Duodenal mucosa (tissue), 2 donors: Measurements from ENCODE around the gene PCGF3.

Source experiments
- H3K27ac ChIP-seq: one replicate; pipeline ENCODE4 v1.7.0; 2013; ENCODE audit warnings: low read depth, low read length
- H3K27me3 ChIP-seq, 2 donors: one replicate each; pipeline ENCODE4 v1.7.0; 2013; ENCODE audit warnings: low read length in 2 of 2, control low read depth in 1 of 2; ENCODE audit not compliant: insufficient read depth in 2 of 2, control insufficient read depth in 1 of 2
- H3K36me3 ChIP-seq, 2 donors: one replicate each; pipeline ENCODE4 v1.7.0; 2013; ENCODE audit warnings: low read length in 2 of 2, control low read depth in 1 of 2; ENCODE audit not compliant: insufficient read depth in 2 of 2, control insufficient read depth in 1 of 2
- H3K4me1 ChIP-seq, 2 donors: one replicate each; pipeline ENCODE4 v1.7.0; 2013; ENCODE audit warnings: low read length in 2 of 2, control low read depth in 1 of 2; ENCODE audit not compliant: insufficient read depth in 2 of 2, control insufficient read depth in 1 of 2
- H3K4me3 ChIP-seq, 2 donors: one replicate each; pipeline ENCODE4 v1.7.0; 2013; ENCODE audit warnings: low read length in 2 of 2, low read depth in 1 of 2
- H3K9ac ChIP-seq, 2 donors: one replicate each; pipeline ENCODE4 v1.7.0; 2013; ENCODE audit warnings: low read length in 2 of 2, low read depth in 1 of 2
- H3K9me3 ChIP-seq, 2 donors: one replicate each; pipeline ENCODE4 v1.7.0; 2013; ENCODE audit warnings: low read length in 2 of 2, control low read depth in 1 of 2; ENCODE audit not compliant: control insufficient read depth in 1 of 2

Gene PCGF3

GRCh38 chr4:683247-683897 lies 22.3 kb upstream of the PCGF3 start:
- Histone ChIP-seq H3K9ac (no peak overlapping the region), H3K4me1 (peaks cover 53 to 61% of the 10 kb centered on the region in 2 donors), H3K36me3 (no peaks in the 10 kb centered on the region), H3K27me3 (no peaks in the 10 kb centered on the region), H3K4me3 (no peak overlapping the region), H3K27ac (no peak overlapping the region), H3K9me3 (no peaks in the 10 kb centered on the region)

GRCh38 chr4:683982-684622 lies 21.5 kb upstream of the PCGF3 start:
- Histone ChIP-seq H3K9me3 (no peaks in the 10 kb centered on the region), H3K36me3 (no peaks in the 10 kb centered on the region), H3K4me1 (peaks cover 50 to 61% of the 10 kb centered on the region in 2 donors), H3K9ac (no peak overlapping the region), H3K27ac (no peak overlapping the region), H3K27me3 (no peaks in the 10 kb centered on the region), H3K4me3 (no peak overlapping the region)

GRCh38 chr4:684623-685327 lies 20.9 kb upstream of the PCGF3 start:
- Histone ChIP-seq H3K27ac (no peak overlapping the region), H3K9me3 (no peaks in the 10 kb centered on the region), H3K4me3 (no peak overlapping the region), H3K9ac (no peak overlapping the region), H3K36me3 (no peaks in the 10 kb centered on the region), H3K4me1 (peaks cover 56 to 67% of the 10 kb centered on the region in 2 donors), H3K27me3 (no peaks in the 10 kb centered on the region)

GRCh38 chr4:685679-686412 lies 19.8 kb upstream of the PCGF3 start:
- Histone ChIP-seq H3K27ac (no peak overlapping the region), H3K4me1 (peaks cover 54 to 61% of the 10 kb centered on the region in 2 donors)

GRCh38 chr4:686413-687040 lies 19.1 kb upstream of the PCGF3 start:
- H3K4me3 ChIP-seq = no peak overlapping the region
- no peaks in the 10 kb centered on the region for H3K27me3 ChIP-seq
- H3K27ac ChIP-seq = no peak overlapping the region
- H3K36me3 ChIP-seq = no peaks in the 10 kb centered on the region
- no peak overlapping the region for H3K9ac ChIP-seq
- H3K4me1 ChIP-seq = peaks cover 54 to 60% of the 10 kb centered on the region in 2 donors
- H3K9me3 ChIP-seq = no peaks in the 10 kb centered on the region

More at GRCh38 chr4:685679-686412, 19.8 kb upstream of the PCGF3 start:
- Histone ChIP-seq H3K36me3 (no peaks in the 10 kb centered on the region), H3K4me3 (no peak overlapping the region), H3K27me3 (no peaks in the 10 kb centered on the region), H3K9me3 (no peaks in the 10 kb centered on the region), H3K9ac (no peak overlapping the region)

GRCh38 chr4:687048-687970 lies 18.3 kb upstream of the PCGF3 start:
- H3K4me1 ChIP-seq = peaks cover 50 to 54% of the 10 kb centered on the region in 2 donors
- no peaks in the 10 kb centered on the region for H3K9me3 ChIP-seq
- H3K27me3 ChIP-seq = no peaks in the 10 kb centered on the region
- H3K27ac ChIP-seq = peak overlapping the region; percentile 48
- H3K36me3 ChIP-seq = no peaks in the 10 kb centered on the region
- peak overlapping the region in 1 of 2 donors; percentile 47 for H3K9ac ChIP-seq
- H3K4me3 ChIP-seq = peak overlapping the region; percentile 18 to 64

- H3K9ac ChIP-seq = peak overlapping the region; percentile 58 to 60
These were observed 17.4 kb upstream of the PCGF3 start for GRCh38 chr4:687971-688853.

GRCh38 chr4:688854-689681 lies 16.6 kb upstream of the PCGF3 start, which contains the start of gene SLC49A3:
TSS of gene SLC49A3 (minus strand) at chr4:689151. CDS start at chr4:689127, 24 bp downstream.
- Histone ChIP-seq H3K9me3 (no peaks in the 10 kb centered on the region), H3K4me1 (peaks cover 33 to 36% of the 10 kb centered on the region in 2 donors), H3K27me3 (no peaks in the 10 kb centered on the region), H3K27ac (peak within 1 kb of the TSS; percentile 42), H3K9ac (peak within 1 kb of the TSS; percentile 58 to 60), H3K4me3 (peak within 1 kb of the TSS; percentile 58 to 64), H3K36me3 (no peaks in the 10 kb centered on the region)

More at GRCh38 chr4:687971-688853, 17.4 kb upstream of the PCGF3 start:
- no peaks in the 10 kb centered on the region for H3K9me3 ChIP-seq
- peak overlapping the region; percentile 42 for H3K27ac ChIP-seq
- H3K4me1 ChIP-seq = peaks cover 41 to 45% of the 10 kb centered on the region in 2 donors
- no peaks in the 10 kb centered on the region for H3K36me3 ChIP-seq
- no peaks in the 10 kb centered on the region for H3K27me3 ChIP-seq
- H3K4me3 ChIP-seq = peak overlapping the region; percentile 58 to 64
